ENCODE measurements around the gene AWAT2. TPM values are rescaled to one million over a fixed set of nuclear protein-coding genes. Genes with fewer than 3 reads are reported as not detected.

AWAT2 gene
- total RNA-seq, 5 donors from 2014 or later (not counting 1 experiment from before 2014, with no cell fraction given) = not detected

DNA sequence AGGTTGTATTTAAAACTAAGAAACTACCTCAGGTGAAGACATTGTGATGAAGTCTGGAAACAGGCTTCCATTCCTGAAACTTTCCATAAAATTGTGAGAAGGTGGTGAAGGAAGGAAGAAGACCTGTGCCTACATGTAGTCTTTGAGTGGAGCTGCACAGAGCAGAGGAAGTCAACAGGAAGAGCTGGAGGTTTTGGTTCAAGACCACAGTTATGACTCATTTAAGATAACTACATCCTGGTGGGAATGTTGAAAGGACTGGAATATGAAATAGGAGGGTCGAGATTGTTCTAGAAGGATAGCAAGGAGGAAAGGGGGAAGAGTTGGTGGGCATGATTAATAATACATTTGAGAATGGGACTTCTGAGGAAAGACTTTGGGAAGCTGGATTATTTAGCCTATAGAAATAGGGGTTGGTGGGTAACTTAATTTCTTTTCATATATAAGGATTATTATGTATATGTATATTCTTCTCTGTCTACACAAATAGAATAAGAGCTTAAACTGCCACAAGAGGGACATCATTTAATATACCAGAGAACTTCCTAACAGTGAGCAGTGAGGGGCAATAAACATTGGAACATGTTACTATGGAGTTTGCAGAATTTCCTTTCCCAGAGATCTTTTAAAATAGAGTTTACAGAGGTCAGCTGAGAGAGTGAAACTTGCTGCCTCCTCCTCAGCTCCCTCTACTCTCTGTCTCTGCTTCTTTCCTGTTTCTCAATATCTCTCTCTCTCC is 23.5 kb downstream of the AWAT2 start:
- H3K9me3 Mint-ChIP-seq = no peaks in the 10 kb centered on the region
- peak overlapping the region in 1 of 2 donors; percentile 78 for H3K27ac Mint-ChIP-seq
- Histone ChIP-seq H3K4me1 (ENCODE audit: control insufficient read depth in 1 of 2, extremely low read depth in 1 of 2, insufficient read depth in 2 of 2, low read length in 2 of 2) (peaks cover 0 to 17% of the 10 kb centered on the region in 2 experiments), H3K4me3 (ENCODE audit: control insufficient read depth in 1 of 2, extremely low read depth in 1 of 2, low read length in 1 of 2) (no peak overlapping the region), H3K36me3 (ENCODE audit: control insufficient read depth in 2 of 2, extremely low read depth in 1 of 2, insufficient read depth in 1 of 2, low read length in 1 of 2) (no peaks in the 10 kb centered on the region), H3K27me3 (replicated peaks in 1 of 2; ENCODE audit: control insufficient read depth in 2 of 2, extremely low read depth in 1 of 2, insufficient read depth in 2 of 2, low read length in 1 of 2) (no peaks in the 10 kb centered on the region), H3K27ac (ENCODE audit: low read length) (no peak overlapping the region), H3K9me3 (no peaks in the 10 kb centered on the region)
- DNase-seq (no peak), ATAC-seq (replicated peaks in 1 of 4) (no peak)
- ChIA-PET POLR2A (no interaction called here), CTCF (interaction anchor here in 1 of 2 donors (1.3 kb wide), 1 partner anchor 107 kb away, joined by 4 read pairs; no protein-coding TSS in a partner anchor)
- H3K4me3 Mint-ChIP-seq = peak overlapping the region in 2 of 3 donors; percentile 2 to 45
- peaks cover 24 to 66% (median 26%) of the 10 kb centered on the region in 3 donors for H3K4me1 Mint-ChIP-seq
- WGBS (ENCODE audit: insufficient coverage) = no CpG with 5 or more reads among the region's 1 CpG
- H3K36me3 Mint-ChIP-seq = no peaks in the 10 kb centered on the region
- peaks cover 0 to 24% of the 10 kb centered on the region in 2 donors for H3K27me3 Mint-ChIP-seq

DNA sequence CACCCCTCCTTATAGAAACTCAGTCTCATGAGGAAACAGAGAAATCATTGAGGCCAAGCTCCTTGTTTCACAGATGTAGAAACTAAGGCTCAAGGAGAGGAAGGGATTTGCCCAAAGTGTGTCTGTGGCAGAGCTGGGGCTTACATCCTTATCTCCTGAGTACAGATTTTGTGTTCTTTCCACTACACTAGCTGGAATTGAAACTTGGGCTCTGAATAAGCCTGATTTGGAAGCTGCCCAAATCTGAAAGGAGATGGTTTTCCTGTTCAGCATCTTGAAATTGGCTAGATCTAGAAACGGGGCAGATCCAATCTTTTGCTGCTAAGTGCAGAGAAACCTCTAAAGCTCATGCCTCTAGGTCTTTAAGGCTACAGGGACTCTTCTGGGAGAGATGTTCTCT is 24.3 kb downstream of the AWAT2 start:
- peaks cover 0 to 16% of the 10 kb centered on the region in 2 experiments for H3K4me1 ChIP-seq (ENCODE audit: control insufficient read depth in 1 of 2, extremely low read depth in 1 of 2, insufficient read depth in 2 of 2, low read length in 2 of 2)
- H3K27me3 Mint-ChIP-seq = peaks cover 0 to 24% of the 10 kb centered on the region in 2 donors
- WGBS (ENCODE audit: insufficient coverage) = no CpG with 5 or more reads among the region's 1 CpG
- no peaks in the 10 kb centered on the region for H3K36me3 ChIP-seq (ENCODE audit: control insufficient read depth in 2 of 2, extremely low read depth in 1 of 2, insufficient read depth in 1 of 2, low read length in 1 of 2)
- no peak for DNase-seq
- ChIA-PET CTCF (interaction anchor here in 1 of 2 donors (1.3 kb wide), 1 partner anchor 108 kb away, joined by 4 read pairs; no protein-coding TSS in a partner anchor), POLR2A (no interaction called here)
- no peaks in the 10 kb centered on the region for H3K27me3 ChIP-seq (replicated peaks in 1 of 2; ENCODE audit: control insufficient read depth in 2 of 2, extremely low read depth in 1 of 2, insufficient read depth in 2 of 2, low read length in 1 of 2)
- H3K4me3 Mint-ChIP-seq = peak overlapping the region in 1 of 3 donors; percentile 2
- H3K9me3 ChIP-seq = no peaks in the 10 kb centered on the region
- no peaks in the 10 kb centered on the region for H3K9me3 Mint-ChIP-seq
- peaks cover 23 to 57% (median 23%) of the 10 kb centered on the region in 3 donors for H3K4me1 Mint-ChIP-seq
- H3K4me3 ChIP-seq (ENCODE audit: control insufficient read depth in 1 of 2, extremely low read depth in 1 of 2, low read length in 1 of 2) = no peak overlapping the region
- peak overlapping the region; percentile 41 to 78 for H3K27ac Mint-ChIP-seq
- no peak overlapping the region for H3K27ac ChIP-seq (ENCODE audit: low read length)
- no peak for ATAC-seq (replicated peaks in 1 of 4)
- H3K36me3 Mint-ChIP-seq = no peaks in the 10 kb centered on the region

DNA sequence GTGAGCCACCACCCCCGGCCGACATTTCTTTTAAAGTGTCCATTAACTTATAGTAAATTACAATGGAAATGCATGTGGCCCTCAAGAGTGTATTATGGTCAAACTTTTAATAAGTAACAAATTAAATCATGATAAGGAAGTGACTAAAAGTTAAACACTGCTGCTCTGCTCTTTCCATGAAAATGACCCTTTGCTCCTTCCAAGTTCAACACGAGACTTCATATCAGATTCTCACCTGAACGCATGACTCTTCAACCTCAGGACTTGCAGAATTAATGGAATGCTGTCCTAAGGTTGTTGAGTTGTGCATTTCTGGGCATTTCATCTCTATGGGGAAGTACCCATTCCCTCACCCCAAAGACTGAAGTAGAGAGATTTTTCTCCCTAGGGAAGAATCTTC is 27.1 kb downstream of the AWAT2 start:
- H3K4me3 Mint-ChIP-seq = no peak overlapping the region
- H3K4me1 Mint-ChIP-seq = peaks cover 15 to 41% (median 17%) of the 10 kb centered on the region in 3 donors
- no peak overlapping the region for H3K27ac ChIP-seq (ENCODE audit: low read length)

DNA sequence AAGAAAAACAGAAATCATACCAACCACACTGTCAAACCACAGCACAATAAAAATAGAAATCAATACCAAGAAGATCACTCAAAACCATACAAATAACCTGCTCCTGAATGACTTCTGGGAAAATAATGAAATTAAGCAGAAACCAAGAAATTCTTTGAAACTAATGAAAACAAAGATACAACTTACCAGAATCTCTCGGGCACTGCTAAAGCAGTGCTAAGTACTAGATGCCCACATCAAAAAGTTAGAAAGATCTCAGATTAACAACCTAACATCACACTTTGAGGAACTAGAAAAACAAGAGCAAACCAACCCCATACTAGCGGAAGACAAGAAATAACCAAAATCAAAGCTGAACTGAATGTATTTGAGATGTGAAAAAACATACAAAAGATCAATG is 33.2 kb downstream of the AWAT2 start:
- Mint-ChIP-seq H3K36me3 (no peaks in the 10 kb centered on the region), H3K27ac (peak overlapping the region; percentile 4 to 83), H3K9me3 (no peaks in the 10 kb centered on the region), H3K27me3 (peaks cover 0 to 23% of the 10 kb centered on the region in 2 donors), H3K4me1 (peaks cover 19 to 45% (median 21%) of the 10 kb centered on the region in 3 donors), H3K4me3 (peak overlapping the region in 2 of 3 donors; percentile 1 to 28)
- ChIA-PET POLR2A (no interaction called here), CTCF (interaction anchor here in 1 of 2 donors (0.6 kb wide), 1 partner anchor 36 kb away, joined by 4 read pairs; no protein-coding TSS in a partner anchor)
- no peaks in the 10 kb centered on the region for H3K9me3 ChIP-seq
- no CpG with 5 or more reads among the region's 2 CpGs for WGBS (ENCODE audit: insufficient coverage)
- H3K27ac ChIP-seq (ENCODE audit: low read length) = no peak overlapping the region
- H3K4me3 ChIP-seq (ENCODE audit: control insufficient read depth in 1 of 2, extremely low read depth in 1 of 2, low read length in 1 of 2) = no peak overlapping the region
- ATAC-seq (replicated peaks in 1 of 4) = peak; percentile 34 to 81 (median 58)
- H3K36me3 ChIP-seq (ENCODE audit: control insufficient read depth in 2 of 2, extremely low read depth in 1 of 2, insufficient read depth in 1 of 2, low read length in 1 of 2) = no peaks in the 10 kb centered on the region
- no peak for DNase-seq
- peaks cover 0 to 12% of the 10 kb centered on the region in 2 experiments for H3K27me3 ChIP-seq (replicated peaks in 1 of 2; ENCODE audit: control insufficient read depth in 2 of 2, extremely low read depth in 1 of 2, insufficient read depth in 2 of 2, low read length in 1 of 2)
- peaks cover 2 to 6% of the 10 kb centered on the region in 2 experiments for H3K4me1 ChIP-seq (ENCODE audit: control insufficient read depth in 1 of 2, extremely low read depth in 1 of 2, insufficient read depth in 2 of 2, low read length in 2 of 2)

More for the DNA sequence above, 27.1 kb downstream of the AWAT2 start:
- no peaks in the 10 kb centered on the region for H3K9me3 ChIP-seq
- H3K36me3 Mint-ChIP-seq = no peaks in the 10 kb centered on the region
- ChIA-PET CTCF (no interaction called here), POLR2A (no interaction called here)
- WGBS (ENCODE audit: insufficient coverage) = no CpG with 5 or more reads among the region's 4 CpGs
- H3K36me3 ChIP-seq (ENCODE audit: control insufficient read depth in 2 of 2, extremely low read depth in 1 of 2, insufficient read depth in 1 of 2, low read length in 1 of 2) = no peaks in the 10 kb centered on the region
- ATAC-seq (replicated peaks in 1 of 4) (no peak), DNase-seq (no peak)
- H3K4me1 ChIP-seq (ENCODE audit: control insufficient read depth in 1 of 2, extremely low read depth in 1 of 2, insufficient read depth in 2 of 2, low read length in 2 of 2) = peaks cover 0 to 6% of the 10 kb centered on the region in 2 experiments
- no peaks in the 10 kb centered on the region for H3K27me3 ChIP-seq (replicated peaks in 1 of 2; ENCODE audit: control insufficient read depth in 2 of 2, extremely low read depth in 1 of 2, insufficient read depth in 2 of 2, low read length in 1 of 2)
- H3K9me3 Mint-ChIP-seq = no peaks in the 10 kb centered on the region
- peaks cover 0 to 18% of the 10 kb centered on the region in 2 donors for H3K27me3 Mint-ChIP-seq
- H3K27ac Mint-ChIP-seq = no peak overlapping the region
- H3K4me3 ChIP-seq (ENCODE audit: control insufficient read depth in 1 of 2, extremely low read depth in 1 of 2, low read length in 1 of 2) = no peak overlapping the region

DNA sequence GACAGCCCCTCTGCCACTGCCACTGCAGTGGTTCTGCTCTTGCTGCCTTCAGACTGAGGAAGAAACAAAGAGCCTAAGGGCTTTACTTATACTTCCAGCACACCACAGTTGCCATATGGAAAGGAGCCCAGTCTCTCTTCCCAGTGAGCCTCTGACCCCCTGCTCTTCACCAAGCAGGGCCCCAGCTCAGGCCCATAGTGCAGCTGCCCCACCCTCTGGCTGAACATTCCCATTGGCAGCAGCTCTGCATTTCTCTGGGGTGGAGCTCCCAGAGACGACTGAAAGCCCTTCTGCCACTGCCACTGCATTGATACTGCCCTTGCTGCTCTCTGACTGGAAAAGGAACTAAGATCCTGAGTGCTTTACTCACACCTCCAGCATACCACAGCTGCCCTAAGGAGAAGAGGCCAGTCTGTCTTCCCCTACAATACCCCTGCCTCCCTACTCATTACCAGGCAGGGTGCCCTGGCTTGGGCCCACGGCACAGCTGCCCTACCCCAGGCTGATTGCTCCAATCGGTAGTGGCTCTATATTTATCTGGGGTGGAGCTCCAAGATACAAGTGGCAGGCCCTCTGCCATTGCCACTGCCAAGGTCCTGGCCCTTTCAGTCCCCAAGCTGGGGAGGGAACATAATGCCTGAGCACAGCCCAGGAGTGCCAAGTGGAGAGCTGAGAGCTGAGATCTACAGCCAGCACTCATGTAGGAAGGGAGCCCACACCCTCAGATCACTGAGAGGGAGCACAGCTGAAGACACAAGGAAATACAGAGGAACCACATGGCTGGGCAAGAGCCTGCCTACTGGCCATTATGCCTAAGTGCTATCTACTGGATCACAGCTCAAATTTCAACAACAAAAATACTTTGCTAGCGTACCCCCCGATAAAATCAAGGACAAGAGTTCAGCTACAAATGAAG is 36.0 kb downstream of the AWAT2 start:
- no CpG with 5 or more reads among the region's 5 CpGs for WGBS (ENCODE audit: insufficient coverage)
- ChIA-PET CTCF (interaction anchor here in 1 of 2 donors (1.3 kb wide), 1 partner anchor 16 kb away, joined by 6 read pairs; no protein-coding TSS in a partner anchor), POLR2A (no interaction called here)
- H3K4me1 ChIP-seq (ENCODE audit: control insufficient read depth in 1 of 2, extremely low read depth in 1 of 2, insufficient read depth in 2 of 2, low read length in 2 of 2) = peaks cover 2 to 6% of the 10 kb centered on the region in 2 experiments
- no peak for ATAC-seq (replicated peaks in 1 of 4)
- H3K27ac Mint-ChIP-seq = no peak overlapping the region
- peaks cover 0 to 25% of the 10 kb centered on the region in 2 donors for H3K27me3 Mint-ChIP-seq
- no peaks in the 10 kb centered on the region for H3K9me3 Mint-ChIP-seq
- peaks cover 0 to 12% of the 10 kb centered on the region in 2 experiments for H3K27me3 ChIP-seq (replicated peaks in 1 of 2; ENCODE audit: control insufficient read depth in 2 of 2, extremely low read depth in 1 of 2, insufficient read depth in 2 of 2, low read length in 1 of 2)
- no peak overlapping the region for H3K27ac ChIP-seq (ENCODE audit: low read length)
- DNase-seq = no peak
- H3K36me3 ChIP-seq (ENCODE audit: control insufficient read depth in 2 of 2, extremely low read depth in 1 of 2, insufficient read depth in 1 of 2, low read length in 1 of 2) = no peaks in the 10 kb centered on the region
- H3K4me1 Mint-ChIP-seq = peaks cover 19 to 48% (median 21%) of the 10 kb centered on the region in 3 donors
- no peak overlapping the region for H3K4me3 ChIP-seq (ENCODE audit: control insufficient read depth in 1 of 2, extremely low read depth in 1 of 2, low read length in 1 of 2)
- H3K36me3 Mint-ChIP-seq = no peaks in the 10 kb centered on the region
- H3K4me3 Mint-ChIP-seq = no peak overlapping the region
- H3K9me3 ChIP-seq = no peaks in the 10 kb centered on the region

DNA sequence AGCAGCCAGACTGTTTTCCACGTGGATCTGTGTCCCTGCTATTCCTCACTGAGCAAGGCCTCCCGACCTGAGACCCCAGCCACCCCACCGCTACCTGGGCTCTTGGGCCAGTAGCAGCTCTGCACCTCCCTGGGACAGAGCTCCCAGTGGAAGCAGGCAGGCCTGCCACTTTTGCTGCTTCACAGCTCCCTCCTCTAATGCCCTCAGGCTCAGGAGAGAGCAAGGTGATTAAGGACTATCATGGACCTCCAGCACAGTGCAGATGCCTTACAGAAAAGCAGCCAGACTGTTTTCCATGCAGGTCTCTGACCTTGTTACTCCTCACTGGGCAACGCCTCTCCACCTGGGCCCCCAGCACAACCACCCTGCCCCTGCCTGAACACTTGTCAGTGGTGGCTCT is 37.0 kb downstream of the AWAT2 start:
- Mint-ChIP-seq H3K9me3 (no peaks in the 10 kb centered on the region), H3K36me3 (no peaks in the 10 kb centered on the region), H3K4me1 (peaks cover 19 to 47% (median 21%) of the 10 kb centered on the region in 3 donors), H3K27me3 (peaks cover 0 to 25% of the 10 kb centered on the region in 2 donors), H3K27ac (no peak overlapping the region), H3K4me3 (no peak overlapping the region)
- Histone ChIP-seq H3K4me1 (ENCODE audit: control insufficient read depth in 1 of 2, extremely low read depth in 1 of 2, insufficient read depth in 2 of 2, low read length in 2 of 2) (peaks cover 2 to 6% of the 10 kb centered on the region in 2 experiments), H3K27me3 (replicated peaks in 1 of 2; ENCODE audit: control insufficient read depth in 2 of 2, extremely low read depth in 1 of 2, insufficient read depth in 2 of 2, low read length in 1 of 2) (peaks cover 0 to 12% of the 10 kb centered on the region in 2 experiments), H3K4me3 (ENCODE audit: control insufficient read depth in 1 of 2, extremely low read depth in 1 of 2, low read length in 1 of 2) (no peak overlapping the region), H3K9me3 (no peaks in the 10 kb centered on the region), H3K27ac (ENCODE audit: low read length) (no peak overlapping the region), H3K36me3 (ENCODE audit: control insufficient read depth in 2 of 2, extremely low read depth in 1 of 2, insufficient read depth in 1 of 2, low read length in 1 of 2) (no peaks in the 10 kb centered on the region)
- POLR2A ChIA-PET = no interaction called here
- no peak for ATAC-seq (replicated peaks in 1 of 4)
- CTCF ChIA-PET = interaction anchor here in 1 of 2 donors (1.3 kb wide), 1 partner anchor 17 kb away, joined by 6 read pairs; no protein-coding TSS in a partner anchor
- 71% methylated on average over 4 of the region's 4 CpGs for WGBS (ENCODE audit: insufficient coverage)
- DNase-seq = no peak
